ENCODE data around the gene THUMPD2. TPM values are rescaled to one million over a fixed set of nuclear protein-coding genes. Genes with fewer than 3 reads are reported as not detected.

THUMPD2 gene
- total RNA-seq, 1 experiment from 2014 or later: 14.8 TPM

GRCh38 chr2:39743269-39743776, 35.7 kb downstream of the THUMPD2 start:
- intact Hi-C loops (cut with micrococcal nuclease; ENCODE audit: unreplicated experiment): no loop called here
- H3K4me3 ChIP-seq (ENCODE audit: low read depth, low read length, poor library complexity, severe bottlenecking): no peak overlapping the region
- H3K27ac ChIP-seq (ENCODE audit: low read depth, low read length, poor library complexity, severe bottlenecking): peak overlapping the region; percentile 59
- DNase-seq (ENCODE audit: low spot score): peak; percentile 87
- no peak for TF ChIP-seq CTCF (conservative IDR thresholded peaks at IDR 0.05; ENCODE audit: low read depth, low read length)
- TF ChIP-seq EZH2 (IDR thresholded peaks at IDR 0.05; ENCODE audit: borderline replicate concordance, low read depth, low read length, poor library complexity, severe bottlenecking): no peak
- no peaks in the 10 kb centered on the region for H3K9me3 ChIP-seq (ENCODE audit: low read depth, low read length, poor library complexity, severe bottlenecking)
- H3K36me3 ChIP-seq (ENCODE audit: insufficient read depth, low read length, poor library complexity, severe bottlenecking): peaks cover 12% of the 10 kb centered on the region
- no TSS peak for BruUV-seq (replicated peaks)
- CTCF ChIA-PET: interaction anchor here (1.7 kb wide), 1 partner anchor 11 kb away, joined by 6 read pairs; no protein-coding TSS in a partner anchor
- peaks cover 28% of the 10 kb centered on the region for H3K4me1 ChIP-seq (ENCODE audit: insufficient read depth, low read length, poor library complexity, severe bottlenecking)
- POLR2A ChIA-PET (ENCODE audit: low non-redundant PET): no interaction called here
- no peaks in the 10 kb centered on the region for H3K27me3 ChIP-seq (replicated peaks; ENCODE audit: insufficient read depth, low read depth, low read length, poor library complexity)

GRCh38 chr2:39741871-39742270, 37.2 kb downstream of the THUMPD2 start:
- TF ChIP-seq EZH2 (IDR thresholded peaks at IDR 0.05; ENCODE audit: borderline replicate concordance, low read depth, low read length, poor library complexity, severe bottlenecking) (no peak), CTCF (conservative IDR thresholded peaks at IDR 0.05; ENCODE audit: low read depth, low read length) (no peak)
- DNase-seq (ENCODE audit: low spot score): no peak
- Histone ChIP-seq H3K4me1 (ENCODE audit: insufficient read depth, low read length, poor library complexity, severe bottlenecking) (peaks cover 41% of the 10 kb centered on the region), H3K4me3 (ENCODE audit: low read depth, low read length, poor library complexity, severe bottlenecking) (no peak overlapping the region), H3K27me3 (replicated peaks; ENCODE audit: insufficient read depth, low read depth, low read length, poor library complexity) (no peaks in the 10 kb centered on the region), H3K27ac (ENCODE audit: low read depth, low read length, poor library complexity, severe bottlenecking) (no peak overlapping the region), H3K9me3 (ENCODE audit: low read depth, low read length, poor library complexity, severe bottlenecking) (no peaks in the 10 kb centered on the region), H3K36me3 (ENCODE audit: insufficient read depth, low read length, poor library complexity, severe bottlenecking) (peaks cover 9% of the 10 kb centered on the region)
- BruUV-seq (replicated peaks): no TSS peak
- ChIA-PET POLR2A (ENCODE audit: low non-redundant PET) (no interaction called here), CTCF (interaction anchor here (0.6 to 1.7 kb wide), 2 partner anchors 10 to 102 kb away, joined by 5 to 6 read pairs; no protein-coding TSS in a partner anchor)
- intact Hi-C loops (cut with micrococcal nuclease; ENCODE audit: unreplicated experiment): no loop called here

DNA sequence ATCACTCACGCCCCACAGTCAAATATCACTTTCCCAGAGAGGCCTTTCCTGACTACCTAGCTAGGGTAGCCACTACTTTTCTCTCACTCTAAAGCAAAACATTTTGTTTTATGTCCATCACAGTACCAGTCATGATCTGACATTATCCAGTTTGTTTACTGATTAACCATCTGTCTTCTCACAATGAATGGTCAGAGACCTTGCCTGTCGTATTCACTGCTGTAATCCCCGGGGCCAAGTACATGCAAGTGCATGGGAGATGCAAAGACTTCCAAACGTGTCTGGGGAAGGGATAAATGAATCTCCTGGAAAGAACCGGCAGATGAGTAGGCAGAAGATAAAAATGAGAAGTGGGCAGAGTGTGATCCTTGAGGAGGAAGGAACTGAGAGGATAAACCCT, 39.7 kb downstream of the THUMPD2 start:
- DNase-seq (ENCODE audit: low spot score): no peak
- no TSS peak for BruUV-seq (replicated peaks)
- intact Hi-C loops (cut with micrococcal nuclease; ENCODE audit: unreplicated experiment): loop anchor here (10.0 kb wide), 1 partner anchor 685 kb away; no protein-coding TSS in a partner anchor
- H3K27ac ChIP-seq (ENCODE audit: low read depth, low read length, poor library complexity, severe bottlenecking): no peak overlapping the region
- H3K27me3 ChIP-seq (replicated peaks; ENCODE audit: insufficient read depth, low read depth, low read length, poor library complexity): no peaks in the 10 kb centered on the region
- ChIA-PET CTCF (interaction anchor here (0.6 kb wide), 1 partner anchor 142 kb away, joined by 3 read pairs; no protein-coding TSS in a partner anchor), POLR2A (ENCODE audit: low non-redundant PET) (no interaction called here)
- peaks cover 18% of the 10 kb centered on the region for H3K36me3 ChIP-seq (ENCODE audit: insufficient read depth, low read length, poor library complexity, severe bottlenecking)
- H3K4me3 ChIP-seq (ENCODE audit: low read depth, low read length, poor library complexity, severe bottlenecking): no peak overlapping the region
- TF ChIP-seq EZH2 (IDR thresholded peaks at IDR 0.05; ENCODE audit: borderline replicate concordance, low read depth, low read length, poor library complexity, severe bottlenecking): no peak
- TF ChIP-seq CTCF (conservative IDR thresholded peaks at IDR 0.05; ENCODE audit: low read depth, low read length): no peak
- no peaks in the 10 kb centered on the region for H3K9me3 ChIP-seq (ENCODE audit: low read depth, low read length, poor library complexity, severe bottlenecking)
- H3K4me1 ChIP-seq (ENCODE audit: insufficient read depth, low read length, poor library complexity, severe bottlenecking): peaks cover 36% of the 10 kb centered on the region

Data from A673 (cell line).